ENCODE measurements around the gene MEGF11. TPM values are rescaled to one million over a fixed set of nuclear protein-coding genes. Genes with fewer than 3 reads are reported as not detected.
A peak's percentile ranks its signal among the peaks of the same experiment; 100 is the strongest.

MEGF11 gene
- total RNA-seq: under 1 TPM in 1 of 4 donors, not detected in 3; 0.76 TPM

GRCh38 chr15:66253418-66254088 lies at the start of gene MEGF11:
MEGF11 (minus strand) TSS chr15:66253750; CDS start chr15:66128403, 125,347 bp downstream.
- Histone ChIP-seq H3K4me1 (peaks cover 0 to 13% of the 10 kb centered on the region in 2 donors), H3K9me3 (no peaks in the 10 kb centered on the region), H3K27me3 (peaks cover 3 to 46% of the 10 kb centered on the region in 2 donors), H3K36me3 (no peaks in the 10 kb centered on the region), H3K4me3 (peak within 1 kb of the TSS; percentile 22 to 46), H3K27ac (no peak within 1 kb of the TSS)
- intact Hi-C loops (cut with DNase I; ENCODE audit: low total_unique reads): no loop called here
- TF ChIP-seq POLR2A (IDR thresholded peaks at IDR 0.05): no peak
- TF ChIP-seq, protein P1, sequence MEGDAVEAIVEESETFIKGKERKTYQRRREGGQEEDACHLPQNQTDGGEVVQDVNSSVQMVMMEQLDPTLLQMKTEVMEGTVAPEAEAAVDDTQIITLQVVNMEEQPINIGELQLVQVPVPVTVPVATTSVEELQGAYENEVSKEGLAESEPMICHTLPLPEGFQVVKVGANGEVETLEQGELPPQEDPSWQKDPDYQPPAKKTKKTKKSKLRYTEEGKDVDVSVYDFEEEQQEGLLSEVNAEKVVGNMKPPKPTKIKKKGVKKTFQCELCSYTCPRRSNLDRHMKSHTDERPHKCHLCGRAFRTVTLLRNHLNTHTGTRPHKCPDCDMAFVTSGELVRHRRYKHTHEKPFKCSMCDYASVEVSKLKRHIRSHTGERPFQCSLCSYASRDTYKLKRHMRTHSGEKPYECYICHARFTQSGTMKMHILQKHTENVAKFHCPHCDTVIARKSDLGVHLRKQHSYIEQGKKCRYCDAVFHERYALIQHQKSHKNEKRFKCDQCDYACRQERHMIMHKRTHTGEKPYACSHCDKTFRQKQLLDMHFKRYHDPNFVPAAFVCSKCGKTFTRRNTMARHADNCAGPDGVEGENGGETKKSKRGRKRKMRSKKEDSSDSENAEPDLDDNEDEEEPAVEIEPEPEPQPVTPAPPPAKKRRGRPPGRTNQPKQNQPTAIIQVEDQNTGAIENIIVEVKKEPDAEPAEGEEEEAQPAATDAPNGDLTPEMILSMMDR (IDR thresholded peaks at IDR 0.05): no peak
- DNase-seq: peak in 1 of 2 donors; percentile 27

GRCh38 chr15:66302489-66303278 lies 49.1 kb upstream of the MEGF11 start:
- H3K9me3 ChIP-seq: no peaks in the 10 kb centered on the region
- H3K4me1 ChIP-seq: no peaks in the 10 kb centered on the region
- H3K36me3 ChIP-seq: no peaks in the 10 kb centered on the region
- intact Hi-C loops (cut with DNase I; ENCODE audit: low total_unique reads): no loop called here
- H3K27me3 ChIP-seq: no peaks in the 10 kb centered on the region
- no peak for DNase-seq
- H3K4me3 ChIP-seq: no peak overlapping the region
- no peak overlapping the region for H3K27ac ChIP-seq
- TF ChIP-seq, protein P1 (IDR thresholded peaks at IDR 0.05): no peak
- TF ChIP-seq POLR2A (IDR thresholded peaks at IDR 0.05): no peak

- no peaks in the 10 kb centered on the region for H3K36me3 ChIP-seq
- DNase-seq: no peak
- H3K9me3 ChIP-seq: no peaks in the 10 kb centered on the region
- intact Hi-C loops (cut with DNase I; ENCODE audit: low total_unique reads): no loop called here
- H3K4me3 ChIP-seq: no peak overlapping the region
- no peak overlapping the region for H3K27ac ChIP-seq
- TF ChIP-seq, protein P1 (IDR thresholded peaks at IDR 0.05): no peak
- no peak for TF ChIP-seq POLR2A (IDR thresholded peaks at IDR 0.05)
- peaks cover 0 to 15% of the 10 kb centered on the region in 2 donors for H3K4me1 ChIP-seq
- H3K27me3 ChIP-seq: no peaks in the 10 kb centered on the region
Measured at GRCh38 chr15:66298803-66299251, 45.3 kb upstream of the MEGF11 start.

DNA sequence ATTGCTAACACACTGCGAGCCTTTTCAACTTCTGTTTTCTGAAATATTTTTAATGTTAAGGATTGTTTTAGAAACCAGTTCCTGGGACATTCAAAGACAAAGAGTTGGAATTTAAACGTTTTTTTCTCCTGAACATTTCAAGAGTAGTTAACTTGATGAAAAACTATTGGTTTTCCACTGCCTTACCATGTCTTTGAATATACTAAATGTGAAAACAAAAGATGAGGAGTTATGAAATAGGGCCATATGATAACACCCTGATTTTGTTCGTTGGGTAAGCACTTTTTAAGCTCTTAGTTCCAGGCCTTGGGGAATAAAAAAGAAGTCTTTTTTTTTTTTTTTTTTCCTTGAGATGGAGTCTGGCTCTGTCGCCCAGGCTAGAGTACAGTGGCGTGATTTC lies 42.6 kb upstream of the MEGF11 start:
- H3K27me3 ChIP-seq: no peaks in the 10 kb centered on the region
- intact Hi-C loops (cut with DNase I; ENCODE audit: low total_unique reads): no loop called here
- no peak overlapping the region for H3K27ac ChIP-seq
- peaks cover 0 to 15% of the 10 kb centered on the region in 2 donors for H3K4me1 ChIP-seq
- no peak for TF ChIP-seq POLR2A (IDR thresholded peaks at IDR 0.05)
- TF ChIP-seq, protein P1 (IDR thresholded peaks at IDR 0.05): no peak
- no peak overlapping the region for H3K4me3 ChIP-seq
- H3K9me3 ChIP-seq: no peaks in the 10 kb centered on the region
- no peaks in the 10 kb centered on the region for H3K36me3 ChIP-seq
- no peak for DNase-seq

DNA sequence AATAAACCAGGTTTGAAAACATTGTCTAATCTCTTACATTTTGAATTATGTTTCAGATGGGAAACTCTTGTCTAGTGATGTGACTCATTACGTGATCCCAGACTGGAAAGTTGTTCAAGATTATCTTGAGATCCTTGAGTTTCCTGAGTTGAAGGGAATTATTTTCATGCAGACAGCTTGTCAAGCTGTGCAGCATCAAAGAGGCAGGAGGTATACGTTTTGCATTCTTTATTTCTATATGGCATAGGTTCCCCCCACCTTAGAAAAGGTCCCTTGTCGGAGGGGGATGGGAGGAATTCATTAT lies 41.3 kb upstream of the MEGF11 start:
- H3K36me3 ChIP-seq: no peaks in the 10 kb centered on the region
- no peak for TF ChIP-seq POLR2A (IDR thresholded peaks at IDR 0.05)
- TF ChIP-seq, protein P1 (IDR thresholded peaks at IDR 0.05): no peak
- no peaks in the 10 kb centered on the region for H3K9me3 ChIP-seq
- DNase-seq: no peak
- H3K4me1 ChIP-seq: peaks cover 0 to 15% of the 10 kb centered on the region in 2 donors
- intact Hi-C loops (cut with DNase I; ENCODE audit: low total_unique reads): no loop called here
- H3K27ac ChIP-seq: peak overlapping the region; percentile 90 to 94
- H3K4me3 ChIP-seq: peak overlapping the region in 1 of 2 donors; percentile 78
- H3K27me3 ChIP-seq: no peaks in the 10 kb centered on the region

Data from uterus (tissue), 4 donors.